GM18909 (cell line): ENCODE results near the gene WASF2.
"Not testable (repeated sequence)": the region's sequence is repeated elsewhere in the genome, so short reads cannot be mapped to it uniquely, and the experiment has no call there.

Experiments used
- ATAC-seq: cut with Tn5 transposase; IDR thresholded peaks from one replicate; pipeline ENCODE4 v1.9.1; 2021; ENCODE audit warnings: mild to moderate bottlenecking; ENCODE audit not compliant: unreplicated experiment, poor library complexity

Gene WASF2

DNA sequence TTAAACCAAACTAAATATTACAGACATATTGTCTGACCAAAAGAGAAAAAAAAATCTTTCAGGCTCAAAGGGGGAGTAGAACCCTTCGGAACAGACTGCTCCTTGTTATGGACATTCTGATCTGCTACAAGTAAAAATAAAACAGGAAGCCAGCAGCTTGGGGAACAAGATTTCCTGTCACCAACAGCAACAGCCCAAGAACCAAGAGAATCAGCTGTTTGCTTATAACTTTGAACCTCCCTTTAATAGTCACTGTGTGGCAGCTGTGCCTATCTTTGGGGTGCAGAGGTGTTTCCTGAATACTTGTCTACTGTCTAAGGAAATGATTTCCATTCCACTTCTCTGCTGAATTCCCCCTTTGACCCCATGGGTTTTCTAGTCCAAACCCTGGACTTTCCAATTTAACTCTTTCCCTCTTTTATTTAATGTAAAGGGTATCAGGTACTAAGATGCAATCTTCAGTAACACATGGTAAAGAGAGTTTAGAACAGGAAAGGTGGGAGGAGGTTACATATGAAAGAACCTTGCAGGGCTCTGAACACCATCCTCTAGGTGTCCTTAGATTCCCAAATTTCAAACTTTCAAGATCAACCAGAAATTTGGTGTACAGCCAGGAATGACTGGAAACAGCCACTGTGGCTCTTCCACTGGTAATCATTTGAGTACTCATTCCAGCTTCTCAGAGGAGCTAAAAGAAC, 58.9 kb downstream of the WASF2 start:
- no peak for ATAC-seq

- no peak for ATAC-seq
Measured at GRCh38 chr1:27429029-27429425, 60.9 kb downstream of the WASF2 start.

DNA sequence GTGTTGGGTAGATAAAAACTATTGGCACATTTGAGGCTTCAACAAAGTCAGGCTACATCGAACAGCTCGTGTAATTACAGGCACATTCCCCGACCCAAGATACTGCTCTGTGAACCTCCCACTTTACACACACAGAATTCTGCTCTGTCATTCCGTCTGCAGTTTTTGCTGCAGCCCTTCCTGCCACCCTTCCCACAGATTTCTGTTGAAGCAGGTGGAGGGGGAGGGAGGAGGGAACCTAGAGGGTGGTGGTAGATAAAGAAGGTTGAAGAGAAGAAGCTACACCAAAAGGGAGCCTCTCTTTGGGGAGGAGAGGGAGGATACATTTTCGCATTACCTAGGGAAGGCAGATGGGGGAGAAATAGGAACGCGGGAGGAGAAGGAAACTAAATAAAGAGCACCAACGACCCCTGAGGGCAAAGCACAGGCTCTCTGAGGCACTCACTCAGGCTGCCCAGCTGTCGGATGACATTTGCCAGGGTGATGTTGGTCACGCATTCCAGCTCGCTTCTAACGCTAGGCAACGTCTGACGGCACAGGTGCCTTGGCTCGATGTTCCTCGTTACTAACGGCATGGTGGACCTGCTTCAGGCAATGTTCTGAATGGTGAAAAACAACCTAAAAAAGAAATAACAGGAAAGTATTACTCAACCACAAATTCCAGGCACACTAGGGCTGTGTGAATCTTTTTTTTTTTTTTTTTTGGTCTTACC, 61.5 kb downstream of the WASF2 start:
- no peak for ATAC-seq

DNA sequence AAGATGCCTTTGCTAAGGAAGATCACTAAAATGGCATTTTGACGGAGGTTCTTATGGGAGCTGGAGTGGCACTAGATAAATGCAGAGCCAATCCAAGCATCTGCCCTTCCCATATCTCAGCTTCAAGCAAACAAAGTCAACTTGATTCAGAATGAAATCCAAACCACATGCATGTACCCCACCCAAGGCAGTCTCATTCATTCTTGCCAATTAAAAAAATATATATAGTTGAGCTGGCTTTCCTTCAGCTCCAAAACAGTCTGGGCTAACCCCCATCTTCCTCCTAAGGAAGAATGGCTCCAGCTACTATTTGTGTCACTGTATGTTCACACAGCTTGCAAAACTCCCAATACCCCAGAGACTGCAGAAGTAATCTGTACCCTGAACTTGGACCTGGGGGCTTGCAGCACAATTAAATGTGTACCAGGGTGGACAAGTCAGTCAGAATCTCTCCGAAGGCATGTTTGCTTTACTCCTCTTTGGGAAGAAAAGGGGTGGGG, 62.1 kb downstream of the WASF2 start:
- ATAC-seq = no peak

DNA sequence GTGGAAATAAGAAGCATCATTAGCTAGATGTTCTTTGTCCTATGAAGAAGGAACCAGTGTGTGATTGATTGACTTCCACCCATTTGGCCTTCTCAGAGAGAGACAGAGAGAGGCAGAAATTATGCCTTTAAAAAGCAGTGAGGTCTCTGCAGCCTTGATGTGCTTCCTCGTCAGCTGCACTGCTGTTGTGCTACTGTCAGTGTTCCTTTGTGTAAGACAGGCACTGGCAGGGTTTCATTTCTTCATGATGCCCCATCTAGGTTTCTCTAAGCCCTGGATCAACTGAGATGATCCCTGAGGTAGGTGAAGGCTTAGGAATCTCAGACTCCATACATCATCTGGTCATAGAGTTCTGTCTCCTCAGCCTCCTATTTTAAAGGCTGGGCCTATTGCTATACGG, 62.6 kb downstream of the WASF2 start:
- no peak for ATAC-seq

DNA sequence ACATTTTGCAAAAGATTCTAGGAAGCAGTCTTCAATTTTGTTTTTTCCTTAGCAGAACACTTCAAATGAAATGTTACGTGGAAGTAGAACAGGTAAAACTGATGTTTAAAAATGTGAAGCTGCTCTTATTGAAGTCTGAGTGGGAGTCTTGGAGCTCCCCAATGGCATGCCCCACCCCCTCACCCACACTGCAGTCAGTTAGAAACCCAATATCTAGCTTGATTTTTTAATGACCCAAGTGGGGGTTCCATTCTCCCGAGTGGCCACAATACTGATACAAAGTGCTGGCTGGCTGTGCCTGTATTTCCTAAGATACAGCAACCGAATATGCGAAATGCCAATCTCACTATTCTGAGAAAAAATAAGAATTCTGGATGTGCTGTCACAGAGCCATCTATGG, 66.3 kb downstream of the WASF2 start:
- no peak for ATAC-seq

DNA sequence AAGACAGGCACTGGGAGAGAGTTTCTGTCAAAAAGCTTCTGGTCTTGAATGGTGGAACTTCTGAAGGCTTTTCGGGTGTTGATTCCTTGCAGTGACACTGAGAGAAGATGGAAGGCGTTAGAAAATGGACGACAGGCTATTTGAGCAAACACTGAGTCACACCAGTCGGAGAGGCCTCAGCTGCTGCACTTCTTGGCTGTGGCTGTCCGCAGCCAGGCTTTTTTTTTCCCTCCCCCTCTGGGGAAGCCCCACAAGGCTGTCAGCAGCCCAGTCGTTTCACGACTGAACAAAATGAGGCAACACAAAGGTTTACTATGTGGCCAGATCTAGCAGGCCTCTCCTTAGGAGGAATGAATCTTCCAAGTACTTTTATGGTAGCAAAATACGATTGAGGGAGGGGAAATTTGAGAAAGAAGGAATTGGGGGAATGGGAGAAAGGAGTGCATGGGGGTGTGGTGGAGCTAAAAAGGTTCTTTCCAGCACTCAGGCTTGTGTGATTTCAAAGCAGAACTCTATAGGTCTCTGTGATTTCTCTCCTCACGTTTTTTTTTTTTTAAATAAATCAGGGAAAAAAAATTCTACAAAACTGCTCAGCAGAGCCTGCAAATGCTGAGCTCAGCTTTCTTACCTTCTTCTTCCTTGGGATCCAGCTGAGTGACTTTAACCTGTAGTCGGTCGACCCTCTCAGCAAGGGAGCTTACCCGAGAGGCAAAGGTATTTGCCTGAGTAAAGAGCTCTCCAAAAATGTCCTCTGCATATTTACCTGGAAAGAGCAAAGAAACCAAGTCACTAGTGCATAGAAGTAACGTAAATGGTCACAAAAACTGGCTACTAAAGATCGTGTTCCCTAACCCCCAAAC, 71.4 kb downstream of the WASF2 start:
- ATAC-seq = peak; percentile 72

DNA sequence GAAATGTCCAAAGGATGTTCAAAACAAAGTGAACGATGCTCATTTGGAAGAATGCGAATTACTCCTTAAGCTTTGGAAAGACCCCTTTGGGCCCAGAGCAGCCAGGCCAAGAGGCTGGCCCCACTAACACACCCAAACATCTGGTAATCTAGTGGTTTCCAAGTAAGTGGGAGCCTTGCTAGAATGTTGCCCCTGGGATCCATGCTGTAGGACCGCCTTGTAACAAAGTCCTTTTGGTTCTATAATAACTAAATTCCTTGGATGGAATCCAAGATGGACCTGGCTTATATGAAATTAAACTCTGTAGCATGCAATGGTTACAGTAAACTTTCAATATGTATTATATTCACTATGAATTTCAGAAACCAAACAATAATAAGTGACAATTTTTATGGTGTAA, 72.3 kb downstream of the WASF2 start:
- no peak for ATAC-seq

- ATAC-seq = peak; percentile 45
Measured at GRCh38 chr1:27416387-27417111, 73.4 kb downstream of the WASF2 start.

GRCh38 chr1:27414091-27414490, 75.9 kb downstream of the WASF2 start:
- ATAC-seq = no peak

DNA sequence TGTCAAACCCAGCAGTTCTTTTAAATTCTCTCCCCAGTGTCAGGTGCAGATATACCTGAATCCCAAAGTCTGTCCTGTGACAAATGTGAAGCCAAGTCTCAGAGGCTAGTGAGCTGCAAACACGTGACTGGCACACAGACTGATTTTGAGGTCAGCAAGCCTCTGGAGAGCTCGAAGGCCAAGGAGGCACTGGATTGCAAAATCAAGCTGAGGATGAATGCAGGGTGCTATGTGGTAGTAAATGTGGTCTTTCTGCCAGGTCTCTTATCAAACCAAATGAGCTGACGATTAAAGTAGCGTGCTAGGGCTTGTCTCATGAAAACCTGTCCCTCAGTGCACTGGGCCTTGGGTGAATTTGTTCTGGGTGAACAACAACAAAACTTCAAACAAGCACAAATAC, 77.0 kb downstream of the WASF2 start:
- ATAC-seq = no peak

- no peak for ATAC-seq
Measured at GRCh38 chr1:27412502-27412901, 77.5 kb downstream of the WASF2 start.

- no peak for ATAC-seq
Measured at GRCh38 chr1:27410709-27411108, 79.3 kb downstream of the WASF2 start.

GRCh38 chr1:27409669-27410068, 80.3 kb downstream of the WASF2 start:
- ATAC-seq = no peak

DNA sequence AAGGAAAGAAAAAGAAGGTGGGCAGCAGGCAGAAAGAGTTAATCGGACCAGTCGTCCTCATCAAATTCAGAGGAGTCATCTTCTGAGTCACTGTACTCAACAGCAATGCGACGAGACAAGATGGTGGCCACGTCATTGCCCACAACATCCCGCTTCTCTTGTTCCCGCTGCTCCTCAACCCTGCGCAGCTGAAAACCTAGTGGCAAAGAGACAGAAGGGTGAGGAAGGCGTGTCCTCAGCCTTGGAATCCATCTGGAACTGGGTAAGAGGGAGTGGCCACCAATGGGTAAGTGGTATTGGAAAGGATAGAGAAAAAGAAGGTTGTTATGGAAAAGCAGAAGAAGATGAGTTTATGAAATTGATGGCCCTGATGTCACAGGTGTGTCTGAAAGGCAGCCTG, 81.8 kb downstream of the WASF2 start:
- ATAC-seq = no peak

- ATAC-seq = not testable (repeated sequence)
Measured at GRCh38 chr1:27406791-27407190, 83.2 kb downstream of the WASF2 start.

DNA sequence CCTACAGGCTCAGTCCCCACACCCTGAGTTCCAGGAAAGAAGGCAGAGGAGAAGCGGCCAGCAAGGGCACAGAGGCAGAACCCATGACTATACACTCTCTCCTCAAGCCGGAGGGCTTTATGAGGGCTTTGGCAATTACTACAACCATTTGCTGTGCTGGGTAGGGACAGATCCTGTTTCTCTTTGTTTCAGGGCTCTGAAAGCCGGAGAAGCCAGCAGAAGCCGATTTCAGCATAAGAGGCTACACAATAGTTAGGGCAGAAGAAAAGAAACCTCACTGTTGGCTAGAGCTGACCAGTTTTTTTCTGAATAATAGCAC, 83.6 kb downstream of the WASF2 start:
- ATAC-seq = no peak

DNA sequence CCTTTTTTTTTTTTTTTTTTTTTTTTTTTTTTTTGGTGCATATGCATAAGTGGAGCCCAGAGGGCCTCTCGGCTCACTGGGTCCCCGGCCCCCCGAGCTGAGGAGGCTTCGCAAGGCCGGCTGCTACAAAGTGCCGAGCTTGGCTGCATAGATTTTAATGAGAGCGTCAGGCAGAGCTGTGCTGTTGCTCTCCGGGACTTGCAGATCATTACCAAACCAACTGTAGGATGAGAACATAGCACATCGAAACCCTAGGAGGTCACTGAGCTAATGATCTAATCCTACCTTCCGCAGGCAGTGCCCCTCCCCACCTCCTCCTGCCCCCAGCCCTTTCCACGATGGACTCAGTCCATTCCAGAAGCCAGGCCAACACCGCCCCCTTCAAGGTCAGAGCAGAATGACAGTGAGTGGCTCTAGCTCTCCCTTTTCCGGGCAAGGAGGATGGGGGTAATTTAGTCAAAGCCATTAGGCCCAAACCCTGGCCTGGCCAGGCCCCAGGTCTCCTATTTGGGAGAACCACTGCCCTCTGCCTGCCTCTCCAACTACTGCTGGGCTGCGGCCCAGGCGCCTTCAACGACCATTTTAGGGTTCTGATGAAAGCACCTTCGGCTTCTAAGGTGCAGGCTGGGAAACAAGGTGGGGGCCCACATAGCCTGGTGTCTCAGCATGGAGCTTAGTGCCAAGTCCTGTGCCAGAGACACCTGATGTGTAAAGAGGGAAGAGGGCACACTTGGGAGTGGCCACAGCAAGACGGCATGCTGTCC, 84.2 kb downstream of the WASF2 start:
- ATAC-seq = not testable (repeated sequence)

DNA sequence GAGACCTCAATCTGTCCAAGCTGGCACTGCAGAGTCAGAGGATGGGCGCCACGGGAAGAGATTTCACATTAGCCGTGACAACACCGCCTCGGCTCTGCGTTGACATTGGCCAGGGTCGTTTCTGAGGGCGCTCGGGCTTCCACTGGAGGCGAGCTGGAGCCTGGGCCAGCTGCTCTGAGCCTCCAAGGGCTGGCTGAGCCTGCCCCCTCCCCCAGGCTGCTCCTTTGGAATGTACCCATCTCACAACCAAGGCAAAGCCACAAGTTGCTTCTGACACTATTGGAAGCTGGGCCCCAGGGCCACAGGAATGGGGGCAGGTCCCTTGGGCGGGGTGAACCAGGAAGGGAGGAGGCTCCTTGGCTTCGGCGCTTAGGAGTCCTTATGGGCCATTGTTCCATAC, 84.9 kb downstream of the WASF2 start:
- ATAC-seq = no peak

DNA sequence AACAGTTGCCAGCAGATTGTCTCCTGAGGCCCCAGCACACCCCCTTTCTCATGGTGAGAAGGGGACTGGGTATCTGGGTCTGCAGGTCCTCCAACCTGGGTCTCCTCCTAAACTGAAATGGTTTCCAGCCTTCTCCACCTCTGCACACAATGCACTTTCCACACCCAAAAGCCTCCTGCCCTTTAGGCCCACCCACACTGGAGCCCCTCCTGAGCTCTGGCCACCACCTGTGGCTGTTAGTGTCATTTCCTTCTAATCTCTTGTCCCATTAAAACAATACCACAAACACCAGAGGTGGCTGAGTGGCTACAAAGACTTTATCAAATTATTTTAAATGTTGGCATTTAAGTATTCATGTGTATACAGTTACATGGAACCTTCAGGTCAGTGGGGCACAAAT, 86.0 kb downstream of the WASF2 start:
- no peak for ATAC-seq
